Measurements from ENCODE around the gene CALHM2. TPM values are rescaled to one million over a fixed set of nuclear protein-coding genes. Genes with fewer than 3 reads are reported as not detected.

Gene CALHM2
- total and polyA plus RNA-seq, 2 donors (not counting 1 experiment from before 2014, with no cell fraction given) = 35.8 to 37.2 TPM

DNA sequence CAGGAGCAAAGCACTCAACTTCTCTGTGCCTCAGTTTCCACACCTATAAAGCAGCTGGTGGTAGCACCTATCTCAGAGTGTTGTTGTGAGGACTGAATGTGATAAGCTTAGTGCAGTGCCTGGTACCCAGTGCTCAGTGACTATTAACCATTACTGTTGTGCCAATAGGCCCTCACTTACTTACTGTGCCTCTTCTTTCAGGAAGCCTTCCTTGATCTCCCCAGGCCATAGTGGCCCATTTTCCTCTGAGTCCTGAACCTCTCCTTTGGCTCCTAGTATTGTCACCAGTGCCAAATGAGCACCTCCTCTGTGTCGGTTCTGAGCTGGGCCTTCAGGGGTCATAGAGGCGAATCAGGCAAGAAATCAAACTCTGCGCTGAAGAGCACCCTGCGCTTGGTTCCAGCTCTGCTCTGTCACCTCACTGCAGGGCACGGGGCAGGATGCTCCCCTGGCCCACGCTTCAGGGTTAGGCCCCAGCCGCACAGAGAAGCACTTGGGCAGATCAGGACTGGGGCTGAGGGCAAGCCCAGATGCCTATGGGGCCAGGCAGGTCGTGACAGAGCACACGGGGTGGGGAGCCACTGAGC, 4.0 kb upstream of the CALHM2 start:
- TF ChIP-seq EZH2 (IDR thresholded peaks at IDR 0.05; ENCODE audit: low read length, missing control alignments) = no peak
- TF ChIP-seq, protein P1, sequence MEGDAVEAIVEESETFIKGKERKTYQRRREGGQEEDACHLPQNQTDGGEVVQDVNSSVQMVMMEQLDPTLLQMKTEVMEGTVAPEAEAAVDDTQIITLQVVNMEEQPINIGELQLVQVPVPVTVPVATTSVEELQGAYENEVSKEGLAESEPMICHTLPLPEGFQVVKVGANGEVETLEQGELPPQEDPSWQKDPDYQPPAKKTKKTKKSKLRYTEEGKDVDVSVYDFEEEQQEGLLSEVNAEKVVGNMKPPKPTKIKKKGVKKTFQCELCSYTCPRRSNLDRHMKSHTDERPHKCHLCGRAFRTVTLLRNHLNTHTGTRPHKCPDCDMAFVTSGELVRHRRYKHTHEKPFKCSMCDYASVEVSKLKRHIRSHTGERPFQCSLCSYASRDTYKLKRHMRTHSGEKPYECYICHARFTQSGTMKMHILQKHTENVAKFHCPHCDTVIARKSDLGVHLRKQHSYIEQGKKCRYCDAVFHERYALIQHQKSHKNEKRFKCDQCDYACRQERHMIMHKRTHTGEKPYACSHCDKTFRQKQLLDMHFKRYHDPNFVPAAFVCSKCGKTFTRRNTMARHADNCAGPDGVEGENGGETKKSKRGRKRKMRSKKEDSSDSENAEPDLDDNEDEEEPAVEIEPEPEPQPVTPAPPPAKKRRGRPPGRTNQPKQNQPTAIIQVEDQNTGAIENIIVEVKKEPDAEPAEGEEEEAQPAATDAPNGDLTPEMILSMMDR (conservative IDR thresholded peaks at IDR 0.05 in 1 of 2, IDR thresholded peaks at IDR 0.05 in 1 of 2; ENCODE audit: low read depth in 1 of 2, low read length in 2 of 2) = no peak
- H3K27ac ChIP-seq (ENCODE audit: insufficient read depth, low read length) = no peak overlapping the region
- no peaks in the 10 kb centered on the region for H3K27me3 ChIP-seq (ENCODE audit: control insufficient read depth, insufficient read depth, low read length)

DNA sequence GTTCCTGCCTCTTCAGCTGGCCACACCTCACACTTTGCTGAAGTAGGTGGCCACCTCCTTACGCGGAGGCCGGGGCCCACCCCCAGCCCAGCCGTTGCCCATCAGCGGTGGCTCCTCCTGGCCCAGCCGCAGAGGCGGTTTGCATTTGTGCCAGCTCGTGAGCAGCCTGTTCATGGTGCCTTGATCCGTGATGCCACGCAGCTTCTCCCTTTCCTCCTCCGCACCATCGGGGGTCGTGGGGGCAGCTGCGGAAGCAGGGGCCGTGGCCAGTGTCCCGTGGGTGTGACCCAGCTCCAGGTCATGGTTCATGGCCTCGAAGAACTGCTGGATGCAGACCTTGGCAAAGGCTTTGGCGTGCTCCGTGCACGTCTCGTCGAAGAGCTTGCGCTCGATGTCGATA, 3.1 kb upstream of the CALHM2 start:
- H3K27me3 ChIP-seq (ENCODE audit: control insufficient read depth, insufficient read depth, low read length) = no peaks in the 10 kb centered on the region
- DNase-seq (ENCODE audit: low read depth in 2 of 2) = no peak
- H4K20me1 ChIP-seq (ENCODE audit: control insufficient read depth, extremely low read depth, insufficient read depth, low read length) = no peaks in the 10 kb centered on the region
- no peak overlapping the region for H2AFZ ChIP-seq (ENCODE audit: low read length)
- H3K4me2 ChIP-seq (ENCODE audit: extremely low read depth, insufficient read depth, low read length) = no peak overlapping the region
- H3K36me3 ChIP-seq (ENCODE audit: control insufficient read depth, insufficient read depth, low read length) = peaks cover 2% of the 10 kb centered on the region
- TF ChIP-seq, protein P1 (conservative IDR thresholded peaks at IDR 0.05 in 1 of 2, IDR thresholded peaks at IDR 0.05 in 1 of 2; ENCODE audit: low read depth in 1 of 2, low read length in 2 of 2) = no peak
- TF ChIP-seq EZH2 (IDR thresholded peaks at IDR 0.05; ENCODE audit: low read length, missing control alignments) = no peak
- peaks cover 13% of the 10 kb centered on the region for H3K4me1 ChIP-seq (ENCODE audit: control insufficient read depth, extremely low read depth, insufficient read depth, low read length)
- H3K9ac ChIP-seq (ENCODE audit: insufficient read depth, low read length) = no peak overlapping the region
- H3K9me3 ChIP-seq (ENCODE audit: control insufficient read depth, insufficient read depth, low read depth, low read length) = no peaks in the 10 kb centered on the region
- H3K79me2 ChIP-seq (ENCODE audit: control insufficient read depth, insufficient read depth, low read length) = peaks cover 8% of the 10 kb centered on the region
- H3K27ac ChIP-seq (ENCODE audit: insufficient read depth, low read length) = no peak overlapping the region
- no peak overlapping the region for H3K4me3 ChIP-seq (replicated peaks in 1 of 4; ENCODE audit: control extremely low read depth in 1 of 4, insufficient read depth in 1 of 4, low read depth in 3 of 4, low read length in 4 of 4)

More for the DNA sequence above, 4.0 kb upstream of the CALHM2 start:
- H4K20me1 ChIP-seq (ENCODE audit: control insufficient read depth, extremely low read depth, insufficient read depth, low read length) = no peaks in the 10 kb centered on the region
- DNase-seq (ENCODE audit: low read depth in 2 of 2) = no peak
- H3K4me1 ChIP-seq (ENCODE audit: control insufficient read depth, extremely low read depth, insufficient read depth, low read length) = peaks cover 7% of the 10 kb centered on the region
- no peak overlapping the region for H2AFZ ChIP-seq (ENCODE audit: low read length)
- H3K79me2 ChIP-seq (ENCODE audit: control insufficient read depth, insufficient read depth, low read length) = no peaks in the 10 kb centered on the region
- H3K4me3 ChIP-seq (replicated peaks in 1 of 4; ENCODE audit: control extremely low read depth in 1 of 4, insufficient read depth in 1 of 4, low read depth in 3 of 4, low read length in 4 of 4) = no peak overlapping the region
- no peaks in the 10 kb centered on the region for H3K36me3 ChIP-seq (ENCODE audit: control insufficient read depth, insufficient read depth, low read length)
- H3K4me2 ChIP-seq (ENCODE audit: extremely low read depth, insufficient read depth, low read length) = no peak overlapping the region
- H3K9me3 ChIP-seq (ENCODE audit: control insufficient read depth, insufficient read depth, low read depth, low read length) = no peaks in the 10 kb centered on the region
- H3K9ac ChIP-seq (ENCODE audit: insufficient read depth, low read length) = no peak overlapping the region

DNA sequence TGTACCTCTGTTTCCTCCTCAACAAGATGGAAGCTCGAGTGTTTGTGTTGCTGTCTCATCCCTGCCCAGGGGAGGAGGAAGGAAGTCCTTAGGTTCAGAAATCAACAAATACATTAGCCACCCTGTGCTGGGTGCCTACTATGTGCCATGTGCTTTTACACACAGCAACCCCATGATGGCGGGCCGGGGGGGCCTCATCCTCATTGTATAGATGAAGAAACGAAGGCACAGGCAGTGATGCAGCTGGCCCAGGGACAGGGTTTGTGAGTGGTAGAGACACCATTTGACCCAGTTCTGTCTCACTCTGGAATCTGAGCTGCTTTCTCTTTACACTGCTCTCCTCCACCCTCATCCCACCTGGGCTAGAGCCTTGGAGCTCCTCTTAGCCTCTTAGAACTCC, 1.9 kb upstream of the CALHM2 start:
- Histone ChIP-seq H3K27me3 (ENCODE audit: control insufficient read depth, insufficient read depth, low read length) (no peaks in the 10 kb centered on the region), H3K36me3 (ENCODE audit: control insufficient read depth, insufficient read depth, low read length) (peaks cover 14% of the 10 kb centered on the region), H3K9me3 (ENCODE audit: control insufficient read depth, insufficient read depth, low read depth, low read length) (no peaks in the 10 kb centered on the region), H3K4me3 (replicated peaks in 1 of 4; ENCODE audit: control extremely low read depth in 1 of 4, insufficient read depth in 1 of 4, low read depth in 3 of 4, low read length in 4 of 4) (no peak overlapping the region), H2AFZ (ENCODE audit: low read length) (no peak overlapping the region), H3K79me2 (ENCODE audit: control insufficient read depth, insufficient read depth, low read length) (peaks cover 19% of the 10 kb centered on the region), H4K20me1 (ENCODE audit: control insufficient read depth, extremely low read depth, insufficient read depth, low read length) (no peaks in the 10 kb centered on the region), H3K9ac (ENCODE audit: insufficient read depth, low read length) (no peak overlapping the region), H3K4me1 (ENCODE audit: control insufficient read depth, extremely low read depth, insufficient read depth, low read length) (peaks cover 19% of the 10 kb centered on the region), H3K4me2 (ENCODE audit: extremely low read depth, insufficient read depth, low read length) (no peak overlapping the region), H3K27ac (ENCODE audit: insufficient read depth, low read length) (no peak overlapping the region)
- no peak for TF ChIP-seq EZH2 (IDR thresholded peaks at IDR 0.05; ENCODE audit: low read length, missing control alignments)
- TF ChIP-seq, protein P1 (conservative IDR thresholded peaks at IDR 0.05 in 1 of 2, IDR thresholded peaks at IDR 0.05 in 1 of 2; ENCODE audit: low read depth in 1 of 2, low read length in 2 of 2) = no peak
- DNase-seq (ENCODE audit: low read depth in 2 of 2) = no peak

All from fibroblast of lung (primary cell).